ENCODE results near the gene LMAN2. TPM values are rescaled to one million over a fixed set of nuclear protein-coding genes. Genes with fewer than 3 reads are reported as not detected.

The LMAN2 gene
- total RNA-seq, 2 donors from 2014 or later, result 159 to 167 TPM

DNA sequence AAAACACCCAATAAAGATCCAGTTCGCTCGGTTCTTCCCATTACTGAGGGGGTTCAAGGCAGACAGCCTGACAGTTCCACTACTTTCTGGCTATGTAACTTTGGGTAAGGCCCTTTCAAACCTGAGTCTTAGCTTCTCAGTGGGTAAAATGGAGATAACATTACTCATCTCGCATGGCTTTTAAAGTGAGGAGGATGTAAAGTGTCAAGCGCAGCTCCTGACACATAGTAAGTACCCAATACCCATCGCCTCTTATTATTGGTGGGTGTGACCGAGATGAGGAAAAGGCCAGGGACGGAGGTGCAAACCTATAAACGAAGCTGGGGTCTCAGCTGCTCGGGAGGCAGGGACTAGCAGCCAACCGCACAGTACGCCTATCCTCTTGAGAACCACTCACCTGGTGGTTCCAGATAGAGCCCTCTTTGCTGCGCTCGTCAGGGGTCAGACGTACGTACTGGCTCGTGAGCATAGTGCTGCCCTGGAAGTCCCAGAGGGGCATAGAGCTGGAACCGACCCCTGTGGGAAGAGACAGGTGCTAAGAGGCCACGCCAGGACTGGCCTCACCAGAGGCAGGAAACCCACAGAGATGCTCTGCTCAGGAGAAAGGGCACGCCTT is 584 bp downstream of the LMAN2 start:
- Histone ChIP-seq H3K36me3 (peaks cover 5% of the 10 kb centered on the region), H3K4me1 (ENCODE audit: control insufficient read depth in 1 of 2, low read depth in 2 of 2) (peaks cover 18 to 46% of the 10 kb centered on the region in 2 donors), H3K27ac (peak overlapping the region; percentile 90 to 94), H3K9me3 (no peaks in the 10 kb centered on the region), H3K4me3 (peak overlapping the region; percentile 82), H3K27me3 (replicated peaks; ENCODE audit: insufficient read depth) (no peaks in the 10 kb centered on the region)
- DNase-seq (ENCODE audit: low spot score) (no peak), ATAC-seq (ENCODE audit: insufficient number of reproducible peaks, low FRiP score, low read depth) (no peak)
- TF ChIP-seq, protein P1, sequence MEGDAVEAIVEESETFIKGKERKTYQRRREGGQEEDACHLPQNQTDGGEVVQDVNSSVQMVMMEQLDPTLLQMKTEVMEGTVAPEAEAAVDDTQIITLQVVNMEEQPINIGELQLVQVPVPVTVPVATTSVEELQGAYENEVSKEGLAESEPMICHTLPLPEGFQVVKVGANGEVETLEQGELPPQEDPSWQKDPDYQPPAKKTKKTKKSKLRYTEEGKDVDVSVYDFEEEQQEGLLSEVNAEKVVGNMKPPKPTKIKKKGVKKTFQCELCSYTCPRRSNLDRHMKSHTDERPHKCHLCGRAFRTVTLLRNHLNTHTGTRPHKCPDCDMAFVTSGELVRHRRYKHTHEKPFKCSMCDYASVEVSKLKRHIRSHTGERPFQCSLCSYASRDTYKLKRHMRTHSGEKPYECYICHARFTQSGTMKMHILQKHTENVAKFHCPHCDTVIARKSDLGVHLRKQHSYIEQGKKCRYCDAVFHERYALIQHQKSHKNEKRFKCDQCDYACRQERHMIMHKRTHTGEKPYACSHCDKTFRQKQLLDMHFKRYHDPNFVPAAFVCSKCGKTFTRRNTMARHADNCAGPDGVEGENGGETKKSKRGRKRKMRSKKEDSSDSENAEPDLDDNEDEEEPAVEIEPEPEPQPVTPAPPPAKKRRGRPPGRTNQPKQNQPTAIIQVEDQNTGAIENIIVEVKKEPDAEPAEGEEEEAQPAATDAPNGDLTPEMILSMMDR (IDR thresholded peaks at IDR 0.05), result no peak

DNA sequence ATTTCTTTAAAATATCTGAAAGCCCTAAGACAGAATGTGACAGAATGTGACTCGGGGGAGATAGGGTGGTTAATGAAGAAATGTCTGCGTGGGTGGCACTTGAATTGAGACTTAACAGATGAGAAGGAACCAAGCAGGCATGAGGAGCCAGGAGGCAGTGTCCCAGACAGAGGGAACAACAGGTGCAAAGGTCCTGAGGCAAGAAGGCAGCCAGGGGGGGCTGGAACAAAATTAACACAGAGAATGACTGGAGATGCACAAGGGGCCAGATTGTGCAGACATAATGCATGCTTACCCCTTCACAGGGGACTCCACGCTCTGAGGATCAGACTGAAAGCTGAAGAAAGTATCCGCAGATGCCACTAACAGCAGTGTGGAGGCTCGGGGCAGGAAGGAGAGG is 1.7 kb downstream of the LMAN2 start:
- TF ChIP-seq, protein P1 (IDR thresholded peaks at IDR 0.05), result no peak
- Histone ChIP-seq H3K27me3 (replicated peaks; ENCODE audit: insufficient read depth) (no peaks in the 10 kb centered on the region), H3K36me3 (peaks cover 5% of the 10 kb centered on the region), H3K4me1 (ENCODE audit: control insufficient read depth in 1 of 2, low read depth in 2 of 2) (peaks cover 18 to 46% of the 10 kb centered on the region in 2 donors), H3K9me3 (no peaks in the 10 kb centered on the region), H3K27ac (no peak overlapping the region), H3K4me3 (no peak overlapping the region)
- DNase-seq (ENCODE audit: low spot score) (no peak), ATAC-seq (ENCODE audit: insufficient number of reproducible peaks, low FRiP score, low read depth) (no peak)

DNA sequence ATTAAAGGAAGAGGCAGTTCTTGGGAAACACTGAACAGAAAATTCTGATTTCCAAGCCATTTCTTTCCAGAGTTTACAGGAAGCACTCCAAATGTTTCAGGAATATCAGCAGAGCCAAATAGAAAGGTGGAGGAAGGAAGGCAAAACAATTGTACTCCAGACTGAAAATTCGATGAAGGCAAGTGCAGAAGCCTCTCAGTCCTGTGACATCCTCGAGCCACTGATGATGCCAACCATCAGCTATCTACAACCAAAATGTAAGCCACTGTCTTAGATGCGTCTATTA is 2.2 kb downstream of the LMAN2 start:
- ATAC-seq (ENCODE audit: insufficient number of reproducible peaks, low FRiP score, low read depth), result no peak
- DNase-seq (ENCODE audit: low spot score), result no peak
- H3K27ac ChIP-seq, result no peak overlapping the region
- H3K4me1 ChIP-seq (ENCODE audit: control insufficient read depth in 1 of 2, low read depth in 2 of 2), result peaks cover 18 to 46% of the 10 kb centered on the region in 2 donors
- H3K4me3 ChIP-seq, result no peak overlapping the region
- peaks cover 5% of the 10 kb centered on the region for H3K36me3 ChIP-seq
- TF ChIP-seq, protein P1 (IDR thresholded peaks at IDR 0.05), result no peak
- H3K27me3 ChIP-seq (replicated peaks; ENCODE audit: insufficient read depth), result no peaks in the 10 kb centered on the region
- H3K9me3 ChIP-seq, result no peaks in the 10 kb centered on the region

DNA sequence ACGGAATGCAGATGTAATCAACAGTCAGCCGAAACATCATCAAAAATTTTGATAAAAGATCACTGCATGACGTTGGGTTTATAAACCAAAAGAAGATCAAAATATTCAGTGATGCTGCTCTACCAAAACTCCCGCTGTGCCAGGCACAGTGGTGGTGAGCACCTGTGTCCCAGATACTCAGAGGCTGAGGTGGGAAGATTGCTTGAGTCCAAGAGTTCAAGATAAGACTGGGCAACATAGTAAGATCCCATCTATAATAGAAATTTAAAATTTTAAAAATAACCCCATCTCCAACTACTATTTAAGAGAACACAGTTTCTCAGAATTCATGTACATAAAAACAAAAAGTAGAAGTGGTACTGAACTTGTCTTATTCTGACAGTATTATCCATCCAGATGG is 3.8 kb downstream of the LMAN2 start:
- TF ChIP-seq, protein P1 (IDR thresholded peaks at IDR 0.05), result no peak
- H3K9me3 ChIP-seq, result no peaks in the 10 kb centered on the region
- no peak overlapping the region for H3K27ac ChIP-seq
- peaks cover 5% of the 10 kb centered on the region for H3K36me3 ChIP-seq
- no peak for ATAC-seq (ENCODE audit: insufficient number of reproducible peaks, low FRiP score, low read depth)
- no peak overlapping the region for H3K4me3 ChIP-seq
- H3K27me3 ChIP-seq (replicated peaks; ENCODE audit: insufficient read depth), result no peaks in the 10 kb centered on the region
- peaks cover 18 to 46% of the 10 kb centered on the region in 2 donors for H3K4me1 ChIP-seq (ENCODE audit: control insufficient read depth in 1 of 2, low read depth in 2 of 2)
- DNase-seq (ENCODE audit: low spot score), result no peak

DNA sequence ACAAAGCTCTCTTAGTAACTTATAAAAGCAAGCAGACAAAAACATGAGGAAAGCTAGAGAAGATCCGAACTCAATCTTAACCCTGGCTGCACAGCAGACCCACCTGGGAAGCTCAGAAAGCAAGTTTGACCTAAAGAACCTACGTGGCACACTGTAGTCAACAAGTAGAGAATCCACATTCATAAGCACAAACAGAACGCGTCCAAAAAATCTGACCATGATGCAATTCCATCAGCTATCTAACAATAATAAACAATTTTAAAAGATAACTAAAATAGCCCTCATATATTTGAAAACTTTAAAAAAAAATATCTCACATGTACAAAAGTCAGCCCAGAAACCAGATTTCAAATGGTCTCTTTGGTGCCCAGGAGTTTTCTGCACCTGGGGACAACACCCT is 4.6 kb downstream of the LMAN2 start:
- Histone ChIP-seq H3K27me3 (replicated peaks; ENCODE audit: insufficient read depth) (no peaks in the 10 kb centered on the region), H3K9me3 (no peaks in the 10 kb centered on the region), H3K4me3 (no peak overlapping the region), H3K27ac (no peak overlapping the region), H3K36me3 (peaks cover 6% of the 10 kb centered on the region), H3K4me1 (ENCODE audit: control insufficient read depth in 1 of 2, low read depth in 2 of 2) (peaks cover 18 to 43% of the 10 kb centered on the region in 2 donors)
- DNase-seq (ENCODE audit: low spot score) (no peak), ATAC-seq (ENCODE audit: insufficient number of reproducible peaks, low FRiP score, low read depth) (no peak)
- TF ChIP-seq, protein P1 (IDR thresholded peaks at IDR 0.05), result no peak

Measured in thoracic aorta (tissue), 2 donors.